Brain microvascular endothelial cell (primary cell): ENCODE results near the gene HPGDS.
A peak's percentile ranks its signal among the peaks of the same experiment; 100 is the strongest.
"Not testable (repeated sequence)": the region's sequence is repeated elsewhere in the genome, so short reads cannot be mapped to it uniquely, and the experiment has no call there.

ENCODE experiments used
- DNase-seq: peaks from one replicate; pipeline ENCODE4 v3.0.0-alpha.2; 2020
- H3K27ac ChIP-seq: fragments of 250-450 bp; sonication (Bioruptor Pico); 2 replicates; pipeline ENCODE4 v1.5.1; 2020; ENCODE audit warnings: mild to moderate bottlenecking, moderate library complexity
- H3K27me3 ChIP-seq: fragments of 250-450 bp; sonication (Bioruptor Pico); replicated peaks from 2 replicates; pipeline ENCODE4 v1.5.1; 2020; ENCODE audit warnings: mild to moderate bottlenecking
- H3K36me3 ChIP-seq: fragments of 250-450 bp; sonication (Bioruptor Pico); replicated peaks from 2 replicates; pipeline ENCODE4 v1.5.1; 2020; ENCODE audit warnings: mild to moderate bottlenecking
- H3K4me3 ChIP-seq: 2 replicates; pipeline ENCODE4 v1.5.1; 2011; ENCODE audit warnings: low read depth, mild to moderate bottlenecking, control low read depth, low read length, moderate library complexity
- in situ Hi-C: cut with HindIII; loops from 2 replicates; pipeline ENCODE4 v1.10.0; 2017; ENCODE audit warnings: low sequenced_read_pairs, low pct_ligation_motif_present
- TF ChIP-seq, protein P1 (sequence below): IDR thresholded peaks from 2 replicates; pipeline ENCODE4 v1.5.1; 2011; ENCODE audit warnings: low read depth, mild to moderate bottlenecking, moderate library complexity, low read length, control low read depth, inconsistent platforms; ENCODE audit errors: missing control alignments

The HPGDS gene

DNA sequence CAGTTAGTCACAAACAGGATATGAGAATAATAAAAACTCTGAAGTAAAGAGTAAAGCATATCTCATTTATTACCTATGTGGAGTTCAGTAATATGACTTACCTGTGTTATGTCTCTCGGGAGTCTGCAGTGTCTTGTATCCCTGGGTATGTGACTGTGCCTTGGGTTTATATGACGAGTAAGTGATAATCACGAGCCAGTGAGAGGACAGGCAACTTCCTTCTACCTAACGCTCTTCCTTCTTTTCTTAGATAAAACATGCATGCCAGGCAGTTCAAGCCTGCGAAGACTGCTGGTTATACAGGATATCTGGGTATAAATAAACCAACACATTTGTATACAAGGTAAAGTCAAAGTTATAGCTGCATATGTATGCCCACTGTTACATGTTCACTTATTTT, at the start of gene HPGDS:
Gene HPGDS (minus strand): TSS at position 143 of the 400 bp plus-strand sequence. CDS start 8,207 bp downstream, outside the sequence.
- H3K36me3 ChIP-seq: no peaks in the 10 kb centered on the region
- no peak within 1 kb of the TSS for H3K4me3 ChIP-seq
- TF ChIP-seq, protein P1, sequence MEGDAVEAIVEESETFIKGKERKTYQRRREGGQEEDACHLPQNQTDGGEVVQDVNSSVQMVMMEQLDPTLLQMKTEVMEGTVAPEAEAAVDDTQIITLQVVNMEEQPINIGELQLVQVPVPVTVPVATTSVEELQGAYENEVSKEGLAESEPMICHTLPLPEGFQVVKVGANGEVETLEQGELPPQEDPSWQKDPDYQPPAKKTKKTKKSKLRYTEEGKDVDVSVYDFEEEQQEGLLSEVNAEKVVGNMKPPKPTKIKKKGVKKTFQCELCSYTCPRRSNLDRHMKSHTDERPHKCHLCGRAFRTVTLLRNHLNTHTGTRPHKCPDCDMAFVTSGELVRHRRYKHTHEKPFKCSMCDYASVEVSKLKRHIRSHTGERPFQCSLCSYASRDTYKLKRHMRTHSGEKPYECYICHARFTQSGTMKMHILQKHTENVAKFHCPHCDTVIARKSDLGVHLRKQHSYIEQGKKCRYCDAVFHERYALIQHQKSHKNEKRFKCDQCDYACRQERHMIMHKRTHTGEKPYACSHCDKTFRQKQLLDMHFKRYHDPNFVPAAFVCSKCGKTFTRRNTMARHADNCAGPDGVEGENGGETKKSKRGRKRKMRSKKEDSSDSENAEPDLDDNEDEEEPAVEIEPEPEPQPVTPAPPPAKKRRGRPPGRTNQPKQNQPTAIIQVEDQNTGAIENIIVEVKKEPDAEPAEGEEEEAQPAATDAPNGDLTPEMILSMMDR: no peak
- no peak for DNase-seq
- H3K27me3 ChIP-seq: no peaks in the 10 kb centered on the region
- in situ Hi-C loops: no loop called here
- H3K27ac ChIP-seq: no peak within 1 kb of the TSS

DNA sequence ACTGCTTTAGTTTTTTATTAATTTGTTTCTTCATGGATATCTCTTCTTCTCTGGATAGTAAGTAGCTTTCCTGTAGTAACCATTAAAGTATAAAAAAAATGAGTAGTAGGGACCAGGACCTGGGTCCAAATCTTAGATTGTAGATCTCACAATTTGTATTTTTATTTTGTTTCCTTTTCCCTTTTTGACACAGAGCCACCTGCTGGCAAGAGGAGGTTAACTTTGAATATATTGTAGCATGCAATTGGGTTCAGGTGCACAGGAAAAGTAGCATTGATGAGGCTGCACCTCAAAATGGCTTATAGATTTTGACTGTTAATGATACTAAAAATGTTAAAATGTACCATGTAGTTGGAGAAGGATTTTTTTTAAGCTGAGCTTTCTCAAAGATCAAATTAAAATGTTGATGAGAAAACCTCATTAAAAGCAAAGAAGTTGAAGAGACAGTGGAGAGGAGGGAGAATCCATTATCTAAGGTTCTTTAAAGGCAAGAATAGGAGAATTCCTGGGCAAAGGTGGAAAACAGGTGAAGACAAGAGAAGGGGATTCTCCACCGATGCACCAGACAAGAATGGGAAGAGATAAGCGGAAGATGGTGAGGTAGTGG, 48.3 kb upstream of the HPGDS start:
- Histone ChIP-seq H3K36me3 (no peaks in the 10 kb centered on the region), H3K27ac (no peak overlapping the region), H3K27me3 (no peaks in the 10 kb centered on the region), H3K4me3 (no peak overlapping the region)
- TF ChIP-seq, protein P1: peak; percentile 62
- no peak for DNase-seq
- in situ Hi-C loops: no loop called here

DNA sequence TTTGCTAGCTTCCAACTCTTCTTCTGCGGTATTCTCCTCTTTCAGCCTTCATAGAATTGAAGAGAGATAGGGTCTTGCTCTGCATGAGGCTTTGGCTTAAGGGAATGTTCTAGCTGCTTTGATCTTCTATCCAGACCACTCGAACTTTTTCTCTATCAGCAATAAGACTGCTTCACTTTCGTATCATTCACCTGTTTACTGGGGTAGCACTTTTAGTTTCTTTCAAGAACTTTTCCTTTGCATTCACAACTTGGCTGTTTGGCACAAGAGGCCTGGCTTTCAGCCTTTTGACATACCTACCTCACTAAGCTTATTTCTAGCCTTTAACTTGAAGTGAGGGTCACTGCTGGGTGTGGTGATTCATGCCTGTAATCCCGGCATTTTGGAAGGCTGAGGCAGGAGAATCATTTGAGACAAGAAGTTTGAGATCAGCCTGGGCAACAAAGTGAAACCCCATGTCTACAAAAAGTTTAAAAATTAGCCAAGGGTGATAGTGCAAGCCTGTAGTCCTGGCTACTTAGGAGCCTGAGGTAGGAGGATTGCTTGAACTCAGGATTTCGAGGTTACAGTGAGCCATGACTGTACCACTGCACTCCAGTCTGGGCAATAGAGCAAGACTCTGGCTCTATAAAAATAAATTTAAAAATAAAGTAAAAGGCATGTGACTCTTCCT, 47.1 kb upstream of the HPGDS start:
- no peak for DNase-seq
- in situ Hi-C loops: no loop called here
- H3K27me3 ChIP-seq: no peaks in the 10 kb centered on the region
- H3K4me3 ChIP-seq: no peak overlapping the region
- TF ChIP-seq, protein P1: no peak
- no peak overlapping the region for H3K27ac ChIP-seq
- H3K36me3 ChIP-seq: no peaks in the 10 kb centered on the region

DNA sequence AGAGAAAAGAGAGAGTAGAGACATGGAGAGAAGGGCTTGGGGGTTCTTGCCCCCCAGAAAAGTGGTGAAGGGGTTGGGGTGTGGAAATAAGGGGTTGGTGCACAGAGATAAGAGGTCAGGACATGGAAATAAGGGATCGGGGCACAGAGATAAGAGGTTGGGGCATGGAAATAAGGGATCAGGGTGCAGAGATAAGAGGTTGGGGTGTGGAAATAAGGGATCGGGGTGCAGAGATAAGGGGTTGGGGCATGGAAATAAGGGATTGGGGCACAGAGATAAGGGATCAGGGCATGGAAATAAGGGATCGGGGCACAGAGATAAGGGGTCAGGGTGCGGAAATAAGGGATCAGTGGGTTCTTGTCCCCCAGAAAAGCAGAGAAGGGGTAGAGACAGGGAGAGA, 45.3 kb upstream of the HPGDS start:
- DNase-seq, in situ Hi-C loops, H3K27ac ChIP-seq, H3K4me3 ChIP-seq, H3K36me3 ChIP-seq, H3K27me3 ChIP-seq: not testable (repeated sequence)

DNA sequence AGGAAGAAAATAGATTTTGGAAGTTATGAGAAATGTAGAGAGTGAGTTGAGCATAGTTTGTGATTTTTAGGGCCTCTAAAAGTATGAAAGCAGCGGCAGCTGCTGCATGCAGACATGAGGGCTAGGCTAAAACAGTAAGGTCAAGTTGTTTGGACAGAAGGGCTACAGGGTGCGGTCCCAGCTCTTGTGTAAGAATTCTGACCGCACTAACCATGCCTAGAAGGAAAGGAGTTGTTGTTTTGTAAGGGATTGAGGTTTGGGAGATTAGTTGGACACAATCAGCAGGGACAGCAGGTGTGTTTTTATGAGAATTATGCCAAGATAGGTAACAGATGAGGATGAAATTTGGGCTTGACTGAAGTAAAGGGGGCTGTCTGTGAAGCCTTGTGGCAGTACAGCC, 42.8 kb upstream of the HPGDS start:
- H3K36me3 ChIP-seq, H3K27ac ChIP-seq, H3K4me3 ChIP-seq, H3K27me3 ChIP-seq, in situ Hi-C loops, DNase-seq: not testable (repeated sequence)

DNA sequence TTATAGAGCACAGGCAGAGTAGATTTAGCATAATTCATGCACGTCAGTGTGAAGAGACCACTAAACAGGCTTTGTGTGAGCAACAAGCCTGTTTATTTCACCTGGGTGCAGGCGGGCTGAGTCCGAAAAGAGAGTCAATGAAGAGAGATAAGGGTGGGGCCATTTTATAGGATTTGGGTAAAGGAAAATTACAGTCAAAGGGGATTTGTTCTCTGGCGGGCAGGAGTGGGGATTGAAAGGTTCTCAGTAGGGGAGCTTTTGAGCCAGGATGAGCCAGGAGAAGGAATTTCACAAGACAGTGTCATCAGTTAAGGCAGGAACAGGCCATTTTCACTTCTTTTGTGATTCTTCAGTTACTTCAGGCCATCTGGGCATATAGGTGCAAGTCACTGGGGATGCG, 40.3 kb upstream of the HPGDS start:
- H3K27me3 ChIP-seq, H3K36me3 ChIP-seq, H3K27ac ChIP-seq, in situ Hi-C loops, H3K4me3 ChIP-seq, DNase-seq: not testable (repeated sequence)

DNA sequence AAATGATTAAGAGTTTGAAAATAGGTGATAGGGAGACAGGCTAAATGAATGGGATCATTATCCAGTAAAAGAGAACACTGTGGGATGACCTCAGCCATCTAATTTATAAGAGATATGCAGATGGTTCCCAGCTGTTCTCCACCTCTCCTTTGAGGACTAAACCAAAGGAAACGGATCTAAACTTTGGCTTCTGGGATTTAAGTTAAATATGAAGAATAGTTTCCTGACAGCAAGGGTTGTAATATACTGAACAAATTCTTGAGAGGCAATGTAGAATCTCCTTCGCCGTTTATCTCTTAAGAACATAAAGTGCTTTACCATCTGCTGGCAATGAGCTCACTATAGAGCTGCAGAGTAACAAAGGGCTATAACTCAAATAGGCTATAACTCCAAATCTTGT, 35.4 kb upstream of the HPGDS start:
- H3K27ac ChIP-seq: no peak overlapping the region
- DNase-seq: no peak
- H3K4me3 ChIP-seq: no peak overlapping the region
- in situ Hi-C loops: no loop called here
- TF ChIP-seq, protein P1: no peak
- no peaks in the 10 kb centered on the region for H3K27me3 ChIP-seq
- H3K36me3 ChIP-seq: no peaks in the 10 kb centered on the region
